HG03135 (cell line): ENCODE data around the gene GOLGA8K.
"Not testable (repeated sequence)": the region's sequence is repeated elsewhere in the genome, so short reads cannot be mapped to it uniquely, and the experiment has no call there.

Source experiments
- ATAC-seq: cut with Tn5 transposase; IDR thresholded peaks from one replicate; pipeline ENCODE4 v1.9.1; 2021; ENCODE audit warnings: mild to moderate bottlenecking, moderate library complexity; ENCODE audit not compliant: unreplicated experiment

The GOLGA8K gene, protein sequence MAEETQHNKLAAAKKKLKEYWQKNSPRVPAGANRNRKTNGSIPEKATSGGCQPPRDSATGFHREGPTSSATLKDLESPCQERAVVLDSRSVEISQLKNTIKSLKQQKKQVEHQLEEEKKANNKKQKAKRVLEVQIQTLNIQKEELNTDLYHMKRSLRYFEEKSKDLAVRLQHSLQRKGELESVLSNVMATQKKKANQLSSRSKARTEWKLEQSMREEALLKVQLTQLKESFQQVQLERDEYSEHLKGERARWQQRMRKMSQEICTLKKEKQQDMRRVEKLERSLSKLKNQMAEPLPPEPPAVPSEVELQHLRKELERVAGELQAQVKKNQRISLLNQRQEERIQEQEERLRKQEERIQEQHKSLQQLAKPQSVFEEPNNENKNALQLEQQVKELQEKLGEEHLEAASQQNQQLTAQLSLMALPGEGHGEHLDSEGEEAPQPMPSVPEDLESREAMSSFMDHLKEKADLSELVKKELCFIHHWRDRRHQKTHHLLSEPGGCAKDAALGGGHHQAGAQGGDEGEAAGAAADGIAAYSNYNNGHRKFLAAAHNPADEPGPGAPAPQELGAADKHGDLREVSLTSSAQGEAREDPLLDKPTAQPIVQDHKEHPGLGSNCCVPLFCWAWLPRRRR

GRCh38 chr15:32403192-32403591 lies at the start of gene GOLGA8K:
GOLGA8K (minus strand) TSS chr15:32403292; CDS start chr15:32403194, 98 bp downstream.
- ATAC-seq = not testable (repeated sequence)

- ATAC-seq = not testable (repeated sequence)
Measured at GRCh38 chr15:32440445-32440977, 37.4 kb upstream of the GOLGA8K start.

GRCh38 chr15:32434102-32434963 lies 31.2 kb upstream of the GOLGA8K start:
- ATAC-seq = not testable (repeated sequence)

GRCh38 chr15:32427635-32428034 lies 24.5 kb upstream of the GOLGA8K start:
- ATAC-seq = not testable (repeated sequence)

DNA sequence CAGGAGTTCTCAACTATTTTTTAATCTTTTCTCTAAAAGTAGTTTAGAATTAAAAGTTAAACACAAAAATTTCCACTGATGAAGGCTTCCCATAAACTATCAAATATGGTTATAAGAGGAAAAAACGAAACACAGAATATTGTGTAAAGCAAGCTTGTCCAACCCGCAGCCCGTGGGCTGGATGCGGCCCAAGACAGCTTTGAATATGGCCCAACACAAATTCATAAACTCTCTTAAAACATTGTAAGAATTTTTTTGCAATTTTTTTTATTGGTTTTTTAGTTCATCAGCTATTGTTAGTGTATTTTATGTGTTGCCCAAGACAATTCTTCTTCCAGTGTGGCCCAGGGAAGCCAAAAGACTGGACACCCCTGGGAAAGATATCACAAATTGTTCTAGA lies 23.4 kb upstream of the GOLGA8K start:
- not testable (repeated sequence) for ATAC-seq

GRCh38 chr15:32407903-32408302 lies 4.8 kb upstream of the GOLGA8K start:
- ATAC-seq = not testable (repeated sequence)

DNA sequence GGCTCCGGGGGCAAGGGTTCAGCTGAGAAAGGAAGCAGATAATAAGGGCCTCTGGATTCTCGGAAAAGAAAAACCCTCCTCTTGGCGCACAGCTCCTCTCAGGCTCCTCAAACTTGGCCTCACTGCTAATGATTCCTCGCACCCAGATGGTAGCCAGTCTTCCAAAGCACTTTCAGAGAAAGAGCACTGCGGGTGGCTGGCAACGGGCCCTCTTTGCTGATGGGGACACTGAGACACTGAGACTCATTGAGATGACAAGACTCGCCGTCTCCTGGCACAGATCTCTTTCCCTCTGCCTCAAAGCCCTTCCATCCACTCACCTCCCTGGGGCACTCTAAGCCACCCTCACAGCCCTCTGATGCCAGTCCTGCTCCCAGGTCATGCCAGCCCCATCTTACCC lies 6.6 kb downstream of the GOLGA8K start:
- ATAC-seq = not testable (repeated sequence)

- ATAC-seq = not testable (repeated sequence)
Measured at GRCh38 chr15:32394745-32395144, 8.3 kb downstream of the GOLGA8K start.

- not testable (repeated sequence) for ATAC-seq
Measured at GRCh38 chr15:32388050-32388648, 14.9 kb downstream of the GOLGA8K start.

- not testable (repeated sequence) for ATAC-seq
Measured at GRCh38 chr15:32385823-32386495, 17.1 kb downstream of the GOLGA8K start.

- ATAC-seq = not testable (repeated sequence)
Measured at GRCh38 chr15:32374185-32374584, 28.9 kb downstream of the GOLGA8K start.

DNA sequence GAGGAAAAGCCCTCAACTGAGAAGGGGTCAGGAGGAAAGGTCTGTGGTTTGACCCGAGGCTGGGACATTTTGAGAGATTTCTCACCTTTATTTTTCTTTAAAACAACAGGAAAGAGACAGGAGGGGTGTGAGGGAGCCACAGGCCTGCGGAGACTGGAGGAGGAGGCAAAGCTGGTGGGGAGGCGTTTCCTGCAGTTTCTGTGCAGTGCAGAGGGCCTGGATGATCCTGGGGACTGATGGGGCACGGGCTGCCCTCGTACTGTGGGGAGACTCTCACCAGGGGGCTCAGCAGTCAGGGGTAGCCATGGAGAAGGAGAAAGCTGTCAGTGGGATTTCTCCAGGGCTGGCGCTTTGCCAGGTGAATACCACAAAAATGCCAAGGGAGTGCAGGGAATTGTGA lies 29.4 kb downstream of the GOLGA8K start:
- not testable (repeated sequence) for ATAC-seq

- ATAC-seq = not testable (repeated sequence)
Measured at GRCh38 chr15:32372075-32372474, 31.0 kb downstream of the GOLGA8K start.

GRCh38 chr15:32370526-32370925 lies 32.6 kb downstream of the GOLGA8K start:
- not testable (repeated sequence) for ATAC-seq

- not testable (repeated sequence) for ATAC-seq
Measured at GRCh38 chr15:32370064-32370463, 33.0 kb downstream of the GOLGA8K start.

- not testable (repeated sequence) for ATAC-seq
Measured at GRCh38 chr15:32366492-32366891, 36.6 kb downstream of the GOLGA8K start.

DNA sequence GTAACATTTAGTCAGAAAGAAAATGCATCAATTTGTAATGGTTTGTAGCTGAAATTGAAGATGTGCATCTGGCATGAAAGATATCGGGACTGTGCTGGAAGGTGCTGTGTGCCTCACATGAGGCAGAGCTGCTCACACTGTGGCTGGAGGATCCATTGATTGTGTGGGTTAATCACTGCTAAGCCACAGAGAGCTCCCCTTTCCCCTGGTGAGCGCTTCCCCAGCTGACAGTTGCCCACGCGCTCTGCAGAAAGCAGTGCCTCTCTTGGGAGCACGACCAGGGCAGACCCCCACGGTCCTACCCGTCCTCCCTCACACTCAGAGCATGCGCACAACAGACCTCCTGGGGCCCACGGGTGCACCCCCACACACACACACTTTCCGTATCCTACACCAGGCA lies 37.1 kb downstream of the GOLGA8K start:
- not testable (repeated sequence) for ATAC-seq

DNA sequence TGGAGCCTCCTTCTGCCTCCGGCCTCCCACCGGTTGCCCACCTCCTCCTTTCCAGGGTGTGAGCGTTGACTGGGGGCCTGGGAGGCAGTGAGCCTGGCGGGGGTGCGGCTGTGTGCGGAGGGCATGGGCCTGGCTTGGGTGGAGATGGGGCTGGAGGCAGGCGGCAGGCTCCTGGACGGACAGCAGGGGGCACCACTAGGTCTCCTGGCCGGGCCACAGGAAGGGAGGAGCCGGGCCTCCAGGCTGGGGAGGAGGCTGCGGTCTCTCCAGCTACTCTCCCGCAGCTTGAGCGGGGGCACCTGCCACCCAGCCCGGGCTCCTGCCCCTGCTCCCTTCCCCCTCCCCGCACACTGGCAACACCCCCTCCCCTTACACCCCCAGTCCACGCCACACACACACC lies 38.1 kb downstream of the GOLGA8K start:
- ATAC-seq = not testable (repeated sequence)

- ATAC-seq = not testable (repeated sequence)
Measured at GRCh38 chr15:32363449-32363848, 39.6 kb downstream of the GOLGA8K start.

DNA sequence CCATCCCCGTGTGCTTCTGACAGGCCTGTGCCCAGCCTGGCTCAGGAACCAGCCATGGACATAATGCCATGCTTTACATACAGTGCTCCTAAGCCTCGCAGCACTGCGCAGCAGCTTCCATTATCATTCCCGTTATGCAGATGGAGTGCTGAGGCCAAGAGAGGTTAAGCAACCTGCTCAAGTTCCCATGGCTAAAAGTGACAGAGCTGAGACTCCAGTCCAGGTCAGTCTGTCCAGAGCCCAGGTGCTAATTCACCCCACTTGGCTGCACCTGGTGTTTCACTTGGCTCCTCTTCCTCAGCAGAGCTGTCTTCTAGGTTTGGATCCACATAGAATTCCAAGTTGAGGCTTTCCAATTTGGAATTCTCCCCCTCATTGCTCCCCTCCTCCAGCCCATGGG lies 41.4 kb downstream of the GOLGA8K start:
- not testable (repeated sequence) for ATAC-seq
